Jurkat, Clone E6-1 (cell line): ENCODE data around the gene CLK1.

ENCODE experiments used
- DNase-seq: peaks from one replicate; pipeline ENCODE4 v3.0.0-alpha.2; 2011; ENCODE audit warnings: low read depth, low spot score
- H3K4me3 ChIP-seq: 2 replicates; pipeline ENCODE4 v1.5.1; 2011; ENCODE audit warnings: mild to moderate bottlenecking, low read length, control low read depth, moderate library complexity

The CLK1 gene

GRCh38 chr2:200814276-200814815 lies 50.1 kb downstream of the CLK1 start:
- no peak overlapping the region for H3K4me3 ChIP-seq
- no peak for DNase-seq

DNA sequence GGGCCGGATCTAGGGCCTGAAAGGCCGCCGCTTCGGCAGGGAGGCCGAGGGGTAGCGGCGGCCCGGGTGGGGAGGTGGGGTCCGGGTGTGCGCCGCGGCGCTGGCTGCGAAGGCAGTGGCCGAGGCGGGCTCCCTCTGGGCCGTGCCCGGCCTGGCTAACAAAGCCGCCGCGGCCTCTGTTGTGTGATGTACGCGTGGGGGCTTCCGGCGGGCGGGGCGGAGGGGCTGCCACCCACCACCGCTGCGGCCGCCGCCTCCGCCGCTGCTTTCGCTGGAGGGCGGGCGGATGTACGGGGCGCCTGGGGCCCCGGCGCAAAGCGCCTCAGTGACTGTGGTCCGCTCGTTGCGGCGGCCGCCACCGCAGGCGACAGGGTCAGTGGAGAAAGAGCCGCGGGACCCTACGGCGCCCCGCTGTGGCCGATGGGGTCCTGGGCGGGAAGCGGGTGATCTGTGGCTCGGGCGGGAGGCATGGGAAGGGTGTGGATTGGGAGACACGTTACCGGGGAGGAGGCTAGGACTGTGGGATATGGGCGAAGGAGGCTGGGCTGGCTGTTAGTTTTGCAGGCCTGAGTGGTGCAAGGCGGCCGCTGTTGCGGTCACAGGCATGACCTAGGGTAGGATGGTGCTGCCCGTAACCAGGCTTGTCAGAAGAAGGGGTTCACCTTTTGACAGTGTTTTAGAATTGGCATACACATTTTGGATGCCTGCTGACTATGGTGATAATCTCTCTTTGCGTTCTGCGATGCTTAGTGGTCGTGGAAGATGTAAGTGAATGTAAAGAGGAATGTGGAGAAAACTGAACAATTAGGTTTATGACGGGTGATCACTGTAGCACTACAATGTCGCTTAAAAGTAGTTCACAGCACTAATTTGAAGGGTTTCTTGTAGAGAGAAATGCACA lies 52.1 kb downstream of the CLK1 start:
- no peak for DNase-seq
- H3K4me3 ChIP-seq, result peak overlapping the region; percentile 94

GRCh38 chr2:200811333-200812121 lies 52.9 kb downstream of the CLK1 start, which contains the start of gene BZW1:
Gene BZW1, plus strand, starts transcription at chr2:200811910. Its CDS starts 1,308 bp downstream, at chr2:200813218.
- DNase-seq, result peak; percentile 95
- H3K4me3 ChIP-seq, result peak within 1 kb of the TSS; percentile 94

DNA sequence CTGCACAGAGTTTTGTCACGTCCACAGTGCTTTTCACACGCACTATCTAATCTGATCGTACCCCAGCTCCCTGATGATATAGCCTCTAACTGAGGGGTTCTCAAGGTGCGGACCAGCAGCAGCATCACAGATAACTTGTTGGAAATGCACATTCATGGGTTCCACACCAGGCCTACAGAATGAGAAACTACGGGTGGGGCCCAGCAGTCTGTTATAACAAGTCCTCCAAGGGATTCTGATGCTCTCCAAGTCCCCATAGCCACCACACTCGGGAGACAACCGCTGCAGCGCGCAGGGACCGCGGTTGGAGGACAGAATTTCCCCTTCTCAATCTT lies 53.5 kb downstream of the CLK1 start:
- H3K4me3 ChIP-seq, result peak overlapping the region; percentile 48
- no peak for DNase-seq

DNA sequence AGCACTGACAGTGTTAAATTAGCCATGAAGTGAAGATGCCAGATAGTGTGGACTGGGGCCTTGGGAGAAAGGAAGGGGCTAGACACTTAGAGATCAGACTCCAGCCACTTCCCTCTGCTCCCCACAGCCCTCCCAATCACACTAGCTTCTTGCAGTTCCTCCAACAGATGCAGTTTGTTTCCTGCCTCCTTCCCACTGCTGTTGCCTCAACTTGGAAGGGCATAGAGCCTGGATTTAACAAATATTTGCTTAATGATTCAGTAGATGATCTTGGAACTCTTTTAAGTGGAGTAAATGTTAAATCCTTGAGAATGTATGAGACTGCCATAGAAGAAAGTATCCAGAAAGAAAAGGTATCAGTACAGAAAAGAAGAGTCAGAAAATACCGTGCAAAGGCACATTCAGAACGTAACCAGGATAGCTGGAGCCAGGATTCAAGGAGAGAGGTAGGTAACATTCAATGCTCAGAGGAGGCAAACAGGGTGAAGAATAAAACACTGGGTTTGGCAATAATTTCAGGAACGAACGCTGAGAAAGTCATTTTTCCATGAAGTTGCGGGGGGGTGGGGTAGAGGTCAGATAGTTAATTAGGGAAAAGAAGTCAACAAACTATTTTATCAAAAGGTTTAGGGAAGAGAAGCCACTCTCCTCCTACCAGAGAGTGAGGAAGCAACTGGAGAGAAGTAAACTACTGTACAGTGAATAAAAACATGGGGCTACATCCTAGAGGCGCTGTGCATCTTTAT lies 54.0 kb downstream of the CLK1 start:
- H3K4me3 ChIP-seq, result peak overlapping the region; percentile 48; the same call in 1 of the 2 replicates
- DNase-seq, result no peak

DNA sequence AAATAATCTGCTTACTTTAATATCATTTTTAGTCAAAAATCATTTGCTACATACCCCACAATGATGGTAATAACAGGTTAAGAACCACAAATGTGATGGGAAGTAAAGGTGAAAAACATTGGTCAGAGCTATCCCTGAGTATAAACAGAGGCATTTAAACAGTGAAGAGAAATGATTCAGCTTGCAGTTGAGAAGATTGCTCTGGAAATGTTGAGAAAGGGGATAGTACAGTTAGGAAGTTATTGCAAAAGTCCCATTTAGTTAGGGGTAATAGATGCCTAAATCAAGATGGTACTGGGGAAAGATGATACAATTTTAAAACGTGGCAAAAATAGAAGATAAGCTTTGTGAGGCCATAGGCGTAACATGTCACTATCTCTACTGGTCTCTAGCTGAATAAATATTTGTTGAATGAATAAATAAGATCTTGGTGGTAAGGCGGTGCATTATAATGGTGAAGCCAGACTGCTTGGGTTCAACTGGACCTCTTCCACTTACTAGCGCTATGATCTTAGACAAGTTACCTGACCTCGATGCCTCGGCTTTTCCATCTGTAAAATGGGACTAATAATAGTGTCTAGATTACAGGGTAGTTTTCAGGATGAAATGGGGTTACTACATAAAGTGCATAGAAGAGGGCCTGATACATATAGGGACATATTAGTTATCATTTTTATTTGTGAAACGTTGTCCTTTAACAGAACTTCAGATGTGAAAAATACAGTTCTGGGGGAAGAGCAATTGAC lies 54.8 kb downstream of the CLK1 start:
- no peak overlapping the region for H3K4me3 ChIP-seq
- no peak for DNase-seq
